Naive thymus-derived CD4-positive, alpha-beta T cell (primary cell): ENCODE data around the gene TMEM218. TPM values are rescaled to one million over a fixed set of nuclear protein-coding genes. Genes with fewer than 3 reads are reported as not detected.

Experiments
- ATAC-seq: fragments of 150-1000 bp; cut with Tn5 transposase; 2 replicates; pipeline ENCODE4 v1.10.0; 2021; ENCODE audit warnings: mild to moderate bottlenecking, moderate library complexity
- CTCF ChIA-PET: fragments of 350-600 bp; sonication (Branson Sonifier 250); formaldehyde crosslinking; loops from one replicate; lab custom pipeline; 2021; ENCODE audit warnings: antibody characterized with exemption; lab: Charles Lee
- POLR2A ChIA-PET: fragments of 350-600 bp; sonication (Branson Sonifier 250); formaldehyde crosslinking; loops from one replicate; lab custom pipeline; 2021; ENCODE audit warnings: antibody characterized with exemption, inconsistent platforms; lab: Charles Lee
- DNase-seq, 9 donors: peaks; one replicate each; pipeline versions ENCODE4 v3.0.0 to v3.0.0-alpha.2; 2020 to 2022; ENCODE audit warnings: mixed read lengths in 1 of 9
- H3K27ac ChIP-seq: one replicate; pipeline ENCODE4 v1.7.0; 2013; ENCODE audit warnings: mild to moderate bottlenecking, low read depth, low read length, moderate library complexity
- H3K27me3 ChIP-seq, 2 donors: one replicate each; pipeline ENCODE4 v1.7.0; 2013; ENCODE audit warnings: low read length in 2 of 2, mild to moderate bottlenecking in 2 of 2, moderate library complexity in 2 of 2; ENCODE audit not compliant: control insufficient read depth in 2 of 2, insufficient read depth in 2 of 2
- H3K36me3 ChIP-seq, 3 experiments: 1 replicate in 2 of 3; 2 replicates in 1 of 3; pipeline ENCODE4 v1.7.0; 2013; ENCODE audit warnings: low read length in 3 of 3, mild to moderate bottlenecking in 3 of 3, moderate library complexity in 1 of 3; ENCODE audit not compliant: insufficient read depth in 3 of 3, control insufficient read depth in 2 of 3
- H3K4me1 ChIP-seq, 2 donors: one replicate each; pipeline ENCODE4 v1.7.0; 2013; ENCODE audit warnings: low read length in 2 of 2, mild to moderate bottlenecking in 2 of 2, moderate library complexity in 1 of 2; ENCODE audit not compliant: control insufficient read depth in 2 of 2, insufficient read depth in 2 of 2
- H3K4me3 ChIP-seq: 2 replicates; pipeline ENCODE4 v1.7.0; 2013; ENCODE audit warnings: mild to moderate bottlenecking, low read length
- H3K9me3 ChIP-seq, 3 experiments: 1 replicate in 2 of 3; 2 replicates in 1 of 3; pipeline ENCODE4 v1.7.0; 2013; ENCODE audit warnings: low read length in 3 of 3; ENCODE audit not compliant: control insufficient read depth in 2 of 3
- H3K27ac Mint-ChIP-seq, 9 donors: one replicate each; pipeline ENCODE4 v1.8.0; 2020 to 2022; ENCODE audit warnings: mixed read lengths in 9 of 9, mild to moderate bottlenecking in 8 of 9, moderate library complexity in 5 of 9, inconsistent platforms in 2 of 9
- H3K27me3 Mint-ChIP-seq, 5 donors: one replicate each; pipeline ENCODE4 v1.8.0; 2021 to 2022; ENCODE audit warnings: mixed read lengths in 5 of 5, mild to moderate bottlenecking in 1 of 5
- H3K36me3 Mint-ChIP-seq, 5 donors: one replicate each; pipeline ENCODE4 v1.8.0; 2020 to 2022; ENCODE audit warnings: mixed read lengths in 5 of 5, mild to moderate bottlenecking in 3 of 5, inconsistent platforms in 1 of 5
- H3K4me1 Mint-ChIP-seq, 7 donors: one replicate each; pipeline ENCODE4 v1.8.0; 2020 to 2022; ENCODE audit warnings: mixed read lengths in 7 of 7, mild to moderate bottlenecking in 3 of 7, inconsistent platforms in 1 of 7
- H3K4me3 Mint-ChIP-seq, 10 donors: one replicate each; pipeline ENCODE4 v1.8.0; 2020 to 2022; ENCODE audit warnings: mild to moderate bottlenecking in 10 of 10, mixed read lengths in 10 of 10, moderate library complexity in 6 of 10, inconsistent platforms in 2 of 10
- H3K9me3 Mint-ChIP-seq, 11 donors: one replicate each; pipeline ENCODE4 v1.8.0; 2020 to 2022; ENCODE audit warnings: mixed read lengths in 11 of 11, mild to moderate bottlenecking in 4 of 11, inconsistent platforms in 1 of 11, moderate library complexity in 1 of 11
- intact Hi-C, 2 donors: fragments of 100-400 bp; cut with micrococcal nuclease; formaldehyde crosslinking; loops; one replicate each; pipeline ENCODE4 v1.15.1; 2023
- polyA plus RNA-seq, 2 donors: library from polyadenylated mRNA; unstranded; fragments of 300-500 nt; fragmentation: Illumina TruSeq; gene quantifications; one replicate each; pipeline ENCODE4 v1.2.3, GENCODE V29; 2021
- total RNA-seq, 6 experiments: library from RNA in 5 of 6; stranded (reverse) in 5 of 6; gene quantifications; 1 replicate in 5 of 6; 2 replicates in 1 of 6; pipeline ENCODE4 v1.2.3 and lab custom pipeline; 2021 to 2026

Gene TMEM218
- total and polyA plus RNA-seq, 7 experiments from 2014 or later: 10.2 to 36.1 (median 17.3) TPM

GRCh38 chr11:125108469-125108868 lies 3.0 kb downstream of the TMEM218 start:
- no peaks in the 10 kb centered on the region for H3K36me3 ChIP-seq
- H3K9me3 ChIP-seq: no peaks in the 10 kb centered on the region
- no peaks in the 10 kb centered on the region for H3K27me3 ChIP-seq
- CTCF ChIA-PET: interaction anchor here (1.0 kb wide), 1 partner anchor 17 kb away, joined by 3 read pairs; no protein-coding TSS in a partner anchor
- Mint-ChIP-seq H3K4me3 (no peak overlapping the region), H3K9me3 (peaks cover 0 to 5% (median 0%) of the 10 kb centered on the region in 11 donors), H3K36me3 (peaks cover 0 to 24% (median 8%) of the 10 kb centered on the region in 5 donors), H3K27me3 (no peaks in the 10 kb centered on the region), H3K27ac (no peak overlapping the region), H3K4me1 (peaks cover 12 to 42% (median 34%) of the 10 kb centered on the region in 7 donors)
- ATAC-seq (no peak), DNase-seq (no peak)
- H3K27ac ChIP-seq: no peak overlapping the region
- H3K4me3 ChIP-seq: no peak overlapping the region
- peaks cover 0 to 8% of the 10 kb centered on the region in 2 donors for H3K4me1 ChIP-seq
- intact Hi-C loops: no loop called here
- POLR2A ChIA-PET: interaction anchor here (1.1 kb wide), 1 partner anchor 15 kb away, joined by 3 read pairs; no protein-coding TSS in a partner anchor

- Mint-ChIP-seq H3K4me3 (no peak overlapping the region), H3K4me1 (peaks cover 12 to 25% (median 23%) of the 10 kb centered on the region in 7 donors), H3K27ac (no peak overlapping the region), H3K9me3 (no peaks in the 10 kb centered on the region), H3K36me3 (peaks cover 0 to 48% (median 22%) of the 10 kb centered on the region in 5 donors), H3K27me3 (no peaks in the 10 kb centered on the region)
- H3K36me3 ChIP-seq: peaks cover 0 to 17% (median 0%) of the 10 kb centered on the region in 3 experiments
- H3K27ac ChIP-seq: no peak overlapping the region
- ChIA-PET POLR2A (interaction anchor here (0.8 kb wide), 1 partner anchor 152 kb away, joined by 3 read pairs; the partner anchor contains the start of gene CCDC15), CTCF (interaction anchor here (1.0 to 1.5 kb wide), 2 partner anchors 10 to 60 kb away, joined by 3 read pairs; no protein-coding TSS in a partner anchor)
- no peak overlapping the region for H3K4me3 ChIP-seq
- no peaks in the 10 kb centered on the region for H3K27me3 ChIP-seq
- no peak for ATAC-seq
- no peak for DNase-seq
- H3K4me1 ChIP-seq: peaks cover 0 to 6% of the 10 kb centered on the region in 2 donors
- no peaks in the 10 kb centered on the region for H3K9me3 ChIP-seq
- intact Hi-C loops: no loop called here
These were observed 5.5 kb downstream of the TMEM218 start for GRCh38 chr11:125105926-125106325.

- DNase-seq (no peak), ATAC-seq (no peak)
- H3K27me3 Mint-ChIP-seq: no peaks in the 10 kb centered on the region
- H3K36me3 Mint-ChIP-seq: peaks cover 6 to 77% (median 44%) of the 10 kb centered on the region in 5 donors
- Histone ChIP-seq H3K4me1 (no peaks in the 10 kb centered on the region), H3K4me3 (no peak overlapping the region), H3K27me3 (no peaks in the 10 kb centered on the region), H3K27ac (no peak overlapping the region), H3K36me3 (peaks cover 0 to 43% (median under 1%) of the 10 kb centered on the region in 3 experiments), H3K9me3 (no peaks in the 10 kb centered on the region)
- H3K9me3 Mint-ChIP-seq: no peaks in the 10 kb centered on the region
- ChIA-PET CTCF (no interaction called here), POLR2A (no interaction called here)
- intact Hi-C loops: no loop called here
- peaks cover 8 to 16% (median 12%) of the 10 kb centered on the region in 7 donors for H3K4me1 Mint-ChIP-seq
- no peak overlapping the region for H3K4me3 Mint-ChIP-seq
- no peak overlapping the region for H3K27ac Mint-ChIP-seq
These were observed 8.9 kb downstream of the TMEM218 start for GRCh38 chr11:125102510-125102909.

GRCh38 chr11:125102025-125102424 lies 9.4 kb downstream of the TMEM218 start:
- intact Hi-C loops: no loop called here
- Histone ChIP-seq H3K27ac (no peak overlapping the region), H3K27me3 (no peaks in the 10 kb centered on the region), H3K9me3 (no peaks in the 10 kb centered on the region), H3K4me1 (no peaks in the 10 kb centered on the region), H3K4me3 (no peak overlapping the region), H3K36me3 (peaks cover 0 to 47% (median 5%) of the 10 kb centered on the region in 3 experiments)
- POLR2A ChIA-PET: no interaction called here
- H3K36me3 Mint-ChIP-seq: peaks cover 6 to 80% (median 44%) of the 10 kb centered on the region in 5 donors
- H3K9me3 Mint-ChIP-seq: no peaks in the 10 kb centered on the region
- no peak overlapping the region for H3K27ac Mint-ChIP-seq
- ATAC-seq: no peak
- H3K4me3 Mint-ChIP-seq: no peak overlapping the region
- peaks cover 8 to 16% (median 12%) of the 10 kb centered on the region in 7 donors for H3K4me1 Mint-ChIP-seq
- H3K27me3 Mint-ChIP-seq: no peaks in the 10 kb centered on the region
- DNase-seq: no peak
- CTCF ChIA-PET: no interaction called here

GRCh38 chr11:125101596-125101995 lies 9.8 kb downstream of the TMEM218 start:
- Mint-ChIP-seq H3K27ac (no peak overlapping the region), H3K9me3 (no peaks in the 10 kb centered on the region), H3K27me3 (no peaks in the 10 kb centered on the region), H3K4me3 (no peak overlapping the region), H3K4me1 (peaks cover 8 to 16% (median 12%) of the 10 kb centered on the region in 7 donors), H3K36me3 (peaks cover 7 to 83% (median 44%) of the 10 kb centered on the region in 5 donors)
- H3K9me3 ChIP-seq: no peaks in the 10 kb centered on the region
- no peak overlapping the region for H3K27ac ChIP-seq
- POLR2A ChIA-PET: interaction anchor here (0.9 kb wide), 1 partner anchor 11 kb away, joined by 3 read pairs; no protein-coding TSS in a partner anchor
- H3K4me3 ChIP-seq: no peak overlapping the region
- intact Hi-C loops: no loop called here
- no peak for DNase-seq
- CTCF ChIA-PET: no interaction called here
- H3K4me1 ChIP-seq: no peaks in the 10 kb centered on the region
- H3K36me3 ChIP-seq: peaks cover 0 to 48% (median 5%) of the 10 kb centered on the region in 3 experiments
- ATAC-seq: no peak
- H3K27me3 ChIP-seq: no peaks in the 10 kb centered on the region

- ATAC-seq (no peak), DNase-seq (no peak)
- Histone ChIP-seq H3K27me3 (no peaks in the 10 kb centered on the region), H3K36me3 (peaks cover 0 to 55% (median 5%) of the 10 kb centered on the region in 3 experiments), H3K27ac (no peak overlapping the region), H3K4me3 (no peak overlapping the region), H3K4me1 (no peaks in the 10 kb centered on the region), H3K9me3 (no peaks in the 10 kb centered on the region)
- Mint-ChIP-seq H3K27me3 (no peaks in the 10 kb centered on the region), H3K4me1 (peaks cover 0 to 5% (median 1%) of the 10 kb centered on the region in 7 donors), H3K27ac (no peak overlapping the region), H3K4me3 (no peak overlapping the region), H3K36me3 (peaks cover 9 to 82% (median 47%) of the 10 kb centered on the region in 5 donors), H3K9me3 (no peaks in the 10 kb centered on the region)
- CTCF ChIA-PET: no interaction called here
- intact Hi-C loops: no loop called here
- POLR2A ChIA-PET: interaction anchor here (1.1 kb wide), 1 partner anchor 11 kb away, joined by 3 read pairs; no protein-coding TSS in a partner anchor
These were observed 11.3 kb downstream of the TMEM218 start for GRCh38 chr11:125100136-125100535.
